Osteoblast (primary cell): Measurements from ENCODE around the gene CAPN6. TPM values are rescaled to one million over a fixed set of nuclear protein-coding genes. Genes with fewer than 3 reads are reported as not detected.

Source experiments
- DNase-seq: peaks from one replicate; pipeline ENCODE4 v3.0.0; 2011; ENCODE audit warnings: low spot score, mixed read lengths; ENCODE audit not compliant: insufficient read length; ENCODE audit errors: missing footprints
- H2AFZ ChIP-seq: 2 replicates; pipeline ENCODE4 v1.6.0; 2011; ENCODE audit warnings: mild to moderate bottlenecking, low read length
- H3K27ac ChIP-seq: 2 replicates; pipeline ENCODE4 v1.5.1; 2011; ENCODE audit warnings: mild to moderate bottlenecking, low read depth, low read length, moderate library complexity
- H3K27me3 ChIP-seq: 2 replicates; pipeline ENCODE4 v1.6.0; 2012; ENCODE audit warnings: mild to moderate bottlenecking, control low read depth, inconsistent platforms, low read length, moderate library complexity; ENCODE audit not compliant: insufficient read depth
- H3K36me3 ChIP-seq: 2 replicates; pipeline ENCODE4 v1.5.1; 2011; ENCODE audit warnings: mild to moderate bottlenecking, low read length, control low read depth, moderate library complexity; ENCODE audit not compliant: insufficient read depth
- H3K4me1 ChIP-seq: 2 replicates; pipeline ENCODE4 v1.5.1; 2011; ENCODE audit warnings: mild to moderate bottlenecking, low read length, control low read depth, moderate library complexity; ENCODE audit not compliant: insufficient read depth
- H3K4me2 ChIP-seq: 2 replicates; pipeline ENCODE4 v1.6.0; 2011; ENCODE audit warnings: mild to moderate bottlenecking, low read length; ENCODE audit not compliant: insufficient read depth
- H3K4me3 ChIP-seq: fragments of 200-600 bp; sonication (generic); 3 replicates; pipeline ENCODE4 v1.5.1; 2012; ENCODE audit warnings: mild to moderate bottlenecking, low read length, inconsistent platforms; ENCODE audit not compliant: insufficient read depth
- H3K79me2 ChIP-seq: 2 replicates; pipeline ENCODE4 v1.6.0; 2012; ENCODE audit warnings: mild to moderate bottlenecking, low read length, control low read depth, inconsistent platforms; ENCODE audit not compliant: insufficient read depth
- H3K9me3 ChIP-seq: 2 replicates; pipeline ENCODE4 v1.5.1; 2011; ENCODE audit warnings: low read depth, low read length, control low read depth
- H4K20me1 ChIP-seq: 2 replicates; pipeline ENCODE4 v1.6.0; 2012; ENCODE audit warnings: mild to moderate bottlenecking, low read length, control low read depth; ENCODE audit not compliant: insufficient read depth
- total RNA-seq: library from RNA; depleted of rRNA; stranded (reverse); fragments of >200 nt; gene quantifications from 2 replicates; pipeline ENCODE4 v1.2.3, GENCODE V29; 2012
- TF ChIP-seq, protein P1 (sequence below): IDR thresholded peaks from 2 replicates; pipeline ENCODE4 v1.5.1; 2011; ENCODE audit warnings: mild to moderate bottlenecking, low read depth, low read length, moderate library complexity; ENCODE audit errors: extremely low read depth

The CAPN6 gene
- total RNA-seq, 1 donor = not detected

DNA sequence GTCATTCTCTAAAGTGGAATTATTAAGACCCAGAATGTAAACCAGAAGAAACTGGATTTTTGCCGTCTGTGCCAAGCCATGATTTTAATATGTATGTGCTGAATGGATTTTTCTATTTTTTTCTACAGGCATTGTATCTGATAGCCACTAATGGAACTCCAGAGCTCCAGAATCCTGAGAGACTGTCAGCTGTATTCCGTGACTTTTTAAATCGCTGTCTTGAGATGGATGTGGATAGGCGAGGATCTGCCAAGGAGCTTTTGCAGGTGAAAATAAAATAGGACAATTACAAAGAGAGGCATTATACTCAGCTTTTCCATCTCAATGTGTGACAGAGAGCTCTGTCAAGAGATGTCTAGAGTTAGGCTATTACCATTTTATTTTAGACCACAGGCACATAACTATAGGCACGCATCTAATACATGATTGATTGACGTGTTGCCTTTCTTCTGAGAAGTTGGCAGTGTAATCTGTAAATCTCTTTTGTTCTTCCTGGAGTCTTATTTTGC is 53.9 kb downstream of the CAPN6 start:
- Histone ChIP-seq H3K4me1 (no peaks in the 10 kb centered on the region), H2AFZ (no peak overlapping the region), H3K27me3 (peaks cover 27% of the 10 kb centered on the region), H3K9me3 (no peaks in the 10 kb centered on the region), H3K27ac (no peak overlapping the region), H4K20me1 (no peaks in the 10 kb centered on the region), H3K4me3 (no peak overlapping the region), H3K36me3 (no peaks in the 10 kb centered on the region), H3K4me2 (no peak overlapping the region), H3K79me2 (no peaks in the 10 kb centered on the region)
- TF ChIP-seq, protein P1, sequence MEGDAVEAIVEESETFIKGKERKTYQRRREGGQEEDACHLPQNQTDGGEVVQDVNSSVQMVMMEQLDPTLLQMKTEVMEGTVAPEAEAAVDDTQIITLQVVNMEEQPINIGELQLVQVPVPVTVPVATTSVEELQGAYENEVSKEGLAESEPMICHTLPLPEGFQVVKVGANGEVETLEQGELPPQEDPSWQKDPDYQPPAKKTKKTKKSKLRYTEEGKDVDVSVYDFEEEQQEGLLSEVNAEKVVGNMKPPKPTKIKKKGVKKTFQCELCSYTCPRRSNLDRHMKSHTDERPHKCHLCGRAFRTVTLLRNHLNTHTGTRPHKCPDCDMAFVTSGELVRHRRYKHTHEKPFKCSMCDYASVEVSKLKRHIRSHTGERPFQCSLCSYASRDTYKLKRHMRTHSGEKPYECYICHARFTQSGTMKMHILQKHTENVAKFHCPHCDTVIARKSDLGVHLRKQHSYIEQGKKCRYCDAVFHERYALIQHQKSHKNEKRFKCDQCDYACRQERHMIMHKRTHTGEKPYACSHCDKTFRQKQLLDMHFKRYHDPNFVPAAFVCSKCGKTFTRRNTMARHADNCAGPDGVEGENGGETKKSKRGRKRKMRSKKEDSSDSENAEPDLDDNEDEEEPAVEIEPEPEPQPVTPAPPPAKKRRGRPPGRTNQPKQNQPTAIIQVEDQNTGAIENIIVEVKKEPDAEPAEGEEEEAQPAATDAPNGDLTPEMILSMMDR = no peak
- DNase-seq = no peak

DNA sequence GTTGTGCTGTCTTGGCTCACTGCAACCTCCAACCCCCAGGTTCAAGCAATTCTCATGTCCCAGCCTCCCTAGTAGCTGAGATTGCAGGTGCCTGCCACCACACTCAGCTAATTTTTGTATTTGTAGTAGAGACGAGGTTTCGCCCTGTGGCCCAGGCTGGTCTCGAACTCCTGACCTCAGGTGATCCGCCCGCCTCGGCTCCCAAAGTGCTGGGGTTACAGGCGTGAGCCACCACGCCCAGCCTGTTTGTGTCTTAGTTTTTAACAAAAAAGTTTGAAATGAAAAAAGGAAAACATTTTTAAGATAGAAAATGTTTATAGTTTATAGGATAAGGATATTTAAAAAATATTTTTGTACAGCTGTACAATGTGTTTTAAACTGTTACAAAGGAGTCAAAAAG is 62.4 kb downstream of the CAPN6 start:
- Histone ChIP-seq H3K4me1 (no peaks in the 10 kb centered on the region), H3K36me3 (no peaks in the 10 kb centered on the region), H3K4me2 (no peak overlapping the region), H2AFZ (no peak overlapping the region), H3K27ac (no peak overlapping the region), H4K20me1 (peaks cover 3% of the 10 kb centered on the region), H3K4me3 (no peak overlapping the region), H3K79me2 (no peaks in the 10 kb centered on the region), H3K9me3 (no peaks in the 10 kb centered on the region), H3K27me3 (peaks cover 19% of the 10 kb centered on the region)
- TF ChIP-seq, protein P1 = no peak
- DNase-seq = no peak

DNA sequence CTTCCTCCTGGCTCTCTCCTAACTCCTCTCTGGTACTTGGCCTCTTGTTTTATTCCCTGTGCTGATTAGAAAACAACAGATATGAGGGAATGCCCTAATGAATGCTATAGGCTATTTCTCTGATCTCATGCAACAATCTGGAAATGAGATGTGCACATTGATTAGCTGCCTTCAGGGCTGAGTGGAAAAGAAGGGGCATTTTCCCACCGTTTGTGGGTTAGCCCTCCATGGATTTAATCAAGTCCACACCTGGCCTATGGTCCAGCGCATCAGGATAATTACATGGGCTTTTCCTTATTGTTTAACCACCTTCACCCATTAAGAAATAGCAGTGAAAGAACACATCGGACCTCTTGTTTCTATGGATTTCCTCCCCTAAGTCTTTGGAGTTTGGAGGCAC is 70.0 kb downstream of the CAPN6 start:
- Histone ChIP-seq H4K20me1 (no peaks in the 10 kb centered on the region), H3K4me2 (no peak overlapping the region), H3K4me3 (no peak overlapping the region), H3K9me3 (no peaks in the 10 kb centered on the region), H3K27ac (no peak overlapping the region), H3K79me2 (no peaks in the 10 kb centered on the region), H3K27me3 (peaks cover 29% of the 10 kb centered on the region), H3K4me1 (no peaks in the 10 kb centered on the region), H3K36me3 (no peaks in the 10 kb centered on the region), H2AFZ (no peak overlapping the region)
- DNase-seq = no peak
- TF ChIP-seq, protein P1 = no peak

DNA sequence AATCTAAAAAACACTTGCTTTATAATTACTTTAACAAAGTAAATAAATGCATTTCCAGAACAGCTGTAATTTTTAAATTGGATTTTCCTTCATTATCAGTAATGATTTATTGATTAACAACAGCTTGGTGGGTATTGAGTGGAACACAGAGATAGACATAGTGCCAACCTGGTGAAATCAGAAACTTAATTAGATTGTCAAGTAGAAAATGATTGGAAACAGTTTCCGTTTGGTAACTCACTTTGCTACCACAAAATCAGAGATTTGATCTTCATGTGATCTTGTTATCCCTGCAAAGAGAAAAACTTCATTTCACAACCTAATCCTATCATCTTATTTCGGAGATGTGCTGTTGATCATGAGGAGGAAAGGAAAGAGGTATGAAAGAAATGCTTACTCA is 70.8 kb downstream of the CAPN6 start:
- H3K4me1 ChIP-seq = no peaks in the 10 kb centered on the region
- no peaks in the 10 kb centered on the region for H3K9me3 ChIP-seq
- no peak overlapping the region for H3K4me2 ChIP-seq
- no peak overlapping the region for H3K27ac ChIP-seq
- no peak overlapping the region for H2AFZ ChIP-seq
- H4K20me1 ChIP-seq = no peaks in the 10 kb centered on the region
- no peak for DNase-seq
- H3K27me3 ChIP-seq = peaks cover 32% of the 10 kb centered on the region
- H3K36me3 ChIP-seq = no peaks in the 10 kb centered on the region
- no peak overlapping the region for H3K4me3 ChIP-seq
- H3K79me2 ChIP-seq = no peaks in the 10 kb centered on the region
- TF ChIP-seq, protein P1 = no peak

Other genes with a start within 250 kb of the CAPN6 start
- 1.4 and 2.4 TPM in 2 replicates for gene PAK3, start 174.3 kb downstream of the CAPN6 start, total RNA-seq
- not detected in 2 replicates for gene DCX, start 141.7 kb upstream of the CAPN6 start, total RNA-seq
- under 0.01 TPM in 1 of 2 replicates, not detected in the other for gene SERTM2, start 241.2 kb upstream of the CAPN6 start, total RNA-seq